T-helper 9 cell (primary cell): ENCODE data around the gene BRSK1.

ENCODE experiments used
- DNase-seq: peaks from one replicate; pipeline ENCODE4 v3.0.0-alpha.2; 2020

Gene BRSK1

DNA sequence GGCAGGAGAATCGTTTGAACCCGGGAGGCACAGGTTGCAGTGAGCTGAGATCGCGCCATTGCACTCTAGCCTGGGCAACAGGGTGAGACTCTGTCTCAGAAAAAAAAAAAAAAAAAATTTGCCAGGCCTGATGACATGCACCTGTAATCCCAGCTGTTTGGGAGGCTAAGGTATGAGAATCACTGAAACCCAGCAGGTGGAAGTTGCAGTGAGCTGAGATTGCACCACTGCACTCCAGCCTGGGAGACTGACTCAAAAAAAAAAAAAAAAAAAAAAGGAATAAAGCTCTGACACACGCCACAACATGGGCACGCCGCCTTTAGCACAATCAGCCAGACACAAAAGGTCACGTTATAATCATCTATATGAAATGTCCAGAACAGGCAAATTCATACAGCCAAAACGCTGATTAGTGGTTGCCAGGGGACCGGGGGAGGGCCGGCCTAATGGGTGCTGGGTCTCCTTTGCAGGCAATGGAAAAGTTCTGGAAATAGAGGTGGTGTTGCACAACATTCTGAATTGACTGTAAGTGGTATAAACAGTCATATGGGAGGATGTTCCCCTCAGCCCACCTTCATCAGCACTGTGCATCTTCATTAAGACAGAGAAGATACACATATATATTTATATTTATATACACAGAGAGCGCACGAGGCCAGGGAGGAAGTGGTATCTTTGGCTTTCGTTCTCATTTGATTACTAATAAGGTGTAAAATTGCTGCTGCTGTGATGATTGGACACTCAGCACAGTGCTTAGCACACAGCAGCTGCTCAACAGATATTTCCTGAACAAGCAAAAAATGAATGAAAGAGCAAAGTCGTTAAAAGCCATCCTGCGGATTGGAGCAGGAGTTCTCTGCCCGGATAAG is 7.7 kb upstream of the BRSK1 start:
- DNase-seq = no peak

DNA sequence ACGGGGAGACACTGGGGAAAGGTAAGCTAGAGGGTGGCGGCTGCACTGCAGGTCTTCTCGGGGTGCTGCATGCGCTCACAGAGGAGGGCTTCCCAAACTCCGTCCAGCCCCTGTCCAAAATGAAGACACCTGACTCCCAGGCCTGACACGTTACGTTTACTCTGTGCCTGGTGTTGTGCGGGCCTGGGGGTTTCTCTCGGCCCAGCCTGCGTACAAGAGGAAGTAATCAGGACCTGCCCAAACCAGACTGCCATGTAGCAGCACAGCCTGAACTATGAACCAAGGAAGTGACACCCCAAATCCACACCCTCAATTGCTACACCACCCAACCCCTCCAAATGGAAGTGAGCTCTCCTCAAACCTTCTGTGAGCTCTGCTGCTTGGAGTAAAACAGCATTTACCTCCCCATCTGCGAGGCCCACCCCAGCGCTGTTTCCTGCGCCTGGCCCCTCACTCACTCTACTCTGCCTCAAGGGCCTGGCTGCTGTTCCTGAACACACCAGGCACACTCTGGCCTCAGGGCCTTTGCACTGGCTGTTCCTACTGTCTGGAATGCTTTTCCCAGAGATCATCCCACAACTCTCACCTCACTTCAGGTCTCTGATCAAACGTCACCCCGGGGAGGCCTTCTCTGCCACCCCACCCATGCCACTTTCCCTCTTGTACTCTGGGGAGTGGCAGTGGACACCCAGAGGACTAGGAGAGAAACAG is 6.9 kb upstream of the BRSK1 start:
- no peak for DNase-seq

DNA sequence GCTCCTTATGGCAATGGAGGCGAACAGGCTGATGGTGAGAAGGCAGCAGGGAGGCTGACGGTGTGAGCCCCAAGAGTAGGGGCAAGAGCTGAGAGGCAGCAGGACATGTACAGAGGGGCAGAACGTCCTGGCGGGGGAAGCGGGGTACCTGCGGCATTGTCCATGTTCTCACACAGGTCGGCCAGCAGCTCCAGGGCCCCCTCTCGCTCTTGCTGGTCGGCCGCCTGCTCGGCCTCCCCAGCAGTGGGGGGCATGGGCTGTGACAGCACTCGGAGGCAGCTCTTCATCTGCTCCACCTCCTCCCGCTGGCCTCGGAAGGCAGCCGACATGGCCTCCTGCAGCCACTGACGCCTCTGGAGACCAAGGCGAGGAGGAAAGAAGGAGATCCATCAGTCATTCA is 6.3 kb upstream of the BRSK1 start:
- DNase-seq = no peak

DNA sequence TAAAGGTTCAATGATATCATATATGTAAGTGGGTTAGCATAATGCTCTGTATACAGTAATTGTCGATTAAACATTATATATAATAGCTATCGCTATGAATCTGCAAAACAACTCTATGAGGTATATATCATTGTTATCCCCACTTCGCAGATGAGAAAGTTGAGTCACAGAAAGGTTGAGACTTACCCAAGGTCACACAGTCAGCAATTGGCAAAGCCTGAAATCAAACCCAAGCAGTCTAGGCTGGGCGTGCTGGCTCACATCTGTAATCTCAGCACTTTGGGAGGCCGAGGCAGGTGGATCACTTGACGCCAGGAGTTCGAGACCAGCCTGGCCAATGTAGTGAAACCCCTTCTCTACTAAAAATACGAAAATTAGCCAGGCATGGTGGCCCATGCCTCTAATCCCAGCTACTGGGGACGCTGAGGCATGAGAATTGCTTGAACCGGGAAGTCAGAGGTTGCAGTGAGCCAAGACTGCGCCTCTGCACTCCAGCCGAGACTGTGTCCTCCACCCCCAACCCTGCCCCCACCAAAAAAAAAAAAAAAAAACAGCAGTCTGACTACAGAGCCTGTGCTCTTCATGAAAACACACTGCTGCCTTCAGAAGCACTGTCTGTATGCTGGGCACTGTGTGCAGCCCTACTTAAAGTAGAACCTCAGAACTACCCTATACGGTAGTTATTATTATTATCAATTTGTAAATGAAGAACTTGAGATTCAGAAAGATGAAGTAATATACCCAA is 5.2 kb upstream of the BRSK1 start:
- no peak for DNase-seq

- no peak for DNase-seq
Observed at GRCh38 chr19:55279340-55279739, 4.5 kb upstream of the BRSK1 start.

DNA sequence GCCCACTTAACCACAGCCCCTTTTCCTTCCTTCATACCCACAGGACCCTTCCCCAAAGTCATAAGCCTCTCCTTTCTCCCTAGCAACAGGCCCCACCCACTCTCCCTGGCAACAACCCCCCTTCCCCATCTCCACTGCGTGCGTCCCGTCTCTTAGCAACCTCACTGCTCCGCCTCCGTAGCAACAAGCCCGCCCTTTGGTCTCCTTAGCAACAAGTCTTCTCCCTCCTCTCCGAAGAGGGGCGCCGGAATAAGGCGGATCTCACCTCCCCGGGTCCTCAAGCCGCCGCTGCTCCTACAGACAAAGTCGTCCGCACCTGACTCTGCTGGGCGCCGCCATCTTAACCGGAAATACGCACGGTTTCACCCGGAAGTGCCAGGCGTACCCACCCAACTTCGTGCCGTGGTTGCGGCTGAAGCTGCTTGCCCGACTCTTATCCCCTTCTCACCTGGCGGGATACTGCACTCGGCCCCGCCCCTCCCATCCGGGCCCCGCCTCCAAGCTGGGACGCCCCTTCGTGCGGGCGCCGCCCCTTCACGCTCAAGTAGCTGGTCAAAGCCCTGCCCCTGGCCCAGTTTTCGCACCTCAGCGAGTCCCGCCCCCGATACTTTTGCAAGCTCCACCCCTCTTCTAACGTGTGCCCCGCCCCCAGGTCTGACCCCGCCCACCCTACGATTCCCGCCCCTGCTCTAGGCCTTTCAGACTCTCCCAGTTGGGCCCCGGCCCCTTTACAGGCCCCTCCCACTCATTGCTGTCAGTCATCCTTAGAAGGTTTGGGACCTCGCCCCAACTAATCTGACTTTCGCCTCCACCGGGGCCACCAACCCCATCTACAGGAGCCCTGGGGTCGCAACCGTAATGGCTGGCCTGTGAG is 3.8 kb upstream of the BRSK1 start, which contains the start of gene HSPBP1:
TSS of gene HSPBP1 (minus strand) at position 341 of the 874 bp plus-strand sequence. CDS start 502 bp downstream, outside the sequence.
- DNase-seq = peak; percentile 92

- no peak for DNase-seq
Observed at GRCh38 chr19:55284405-55285058, 735 bp downstream of the BRSK1 start.

DNA sequence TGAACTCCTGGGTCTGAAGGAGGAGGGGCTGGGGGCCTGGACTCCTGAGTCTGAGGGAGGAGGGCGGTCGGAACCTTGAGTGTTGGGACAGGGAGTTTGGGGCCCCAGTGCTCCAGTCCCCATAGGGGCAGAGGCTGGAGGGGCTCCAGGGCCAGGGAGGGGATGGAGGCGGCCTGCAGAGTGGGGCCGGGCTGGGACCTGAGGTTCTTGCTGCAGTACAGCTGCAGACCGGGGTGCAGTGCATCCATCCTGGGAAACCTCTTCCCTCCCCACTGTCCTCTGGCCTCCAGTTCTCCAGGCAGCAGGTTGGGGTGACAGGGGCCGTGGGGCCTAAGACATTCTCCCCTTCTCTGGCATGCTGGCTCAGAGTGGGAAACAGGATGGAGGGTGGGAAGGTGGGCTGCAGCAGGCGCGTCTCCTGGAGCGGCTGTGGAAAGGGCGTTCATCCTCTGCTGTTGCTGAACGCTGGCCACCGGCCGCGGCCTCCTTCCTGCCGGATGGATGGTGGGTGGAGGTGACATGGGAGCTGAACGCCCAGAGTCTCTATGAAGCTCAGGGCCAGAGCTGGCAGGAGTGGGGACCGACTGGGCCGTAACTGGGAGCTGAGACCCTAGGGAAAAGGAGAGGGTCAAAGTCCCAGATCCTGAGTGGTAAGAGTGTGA is 1.6 kb downstream of the BRSK1 start:
- DNase-seq = no peak

- no peak for DNase-seq
Observed at GRCh38 chr19:55287361-55288079, 3.7 kb downstream of the BRSK1 start.

DNA sequence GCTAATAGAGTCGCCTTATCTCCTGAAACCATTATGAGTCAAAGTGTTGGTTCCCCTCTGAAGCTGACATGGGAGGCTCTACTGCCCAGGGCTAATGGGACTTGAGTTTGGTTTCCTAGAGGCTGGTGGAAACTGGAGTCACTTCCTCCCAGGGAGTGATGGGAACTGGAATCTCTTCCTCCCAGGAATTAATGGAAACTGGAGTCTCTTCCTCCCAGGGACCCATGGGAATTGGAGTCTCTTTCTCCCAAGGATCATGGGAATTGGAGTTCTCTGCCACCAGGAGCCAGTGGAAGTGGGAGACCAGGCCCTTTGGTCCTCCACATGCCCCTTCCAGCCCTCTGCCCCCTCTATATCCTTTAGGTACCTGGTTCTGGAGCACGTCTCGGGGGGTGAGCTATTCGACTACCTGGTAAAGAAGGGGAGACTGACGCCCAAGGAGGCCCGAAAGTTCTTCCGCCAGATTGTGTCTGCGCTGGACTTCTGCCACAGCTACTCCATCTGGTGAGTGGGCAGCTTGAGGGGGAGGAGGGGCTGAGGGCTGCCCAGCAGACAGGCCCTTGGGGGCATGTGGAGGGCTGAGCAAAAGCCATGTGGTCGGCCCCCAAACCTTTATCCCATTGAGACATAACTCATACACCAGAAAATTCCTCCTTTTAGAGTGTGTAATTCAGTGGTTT is 5.5 kb downstream of the BRSK1 start:
- DNase-seq = no peak

- no peak for DNase-seq
Observed at GRCh38 chr19:55297267-55297666, 13.5 kb downstream of the BRSK1 start.

DNA sequence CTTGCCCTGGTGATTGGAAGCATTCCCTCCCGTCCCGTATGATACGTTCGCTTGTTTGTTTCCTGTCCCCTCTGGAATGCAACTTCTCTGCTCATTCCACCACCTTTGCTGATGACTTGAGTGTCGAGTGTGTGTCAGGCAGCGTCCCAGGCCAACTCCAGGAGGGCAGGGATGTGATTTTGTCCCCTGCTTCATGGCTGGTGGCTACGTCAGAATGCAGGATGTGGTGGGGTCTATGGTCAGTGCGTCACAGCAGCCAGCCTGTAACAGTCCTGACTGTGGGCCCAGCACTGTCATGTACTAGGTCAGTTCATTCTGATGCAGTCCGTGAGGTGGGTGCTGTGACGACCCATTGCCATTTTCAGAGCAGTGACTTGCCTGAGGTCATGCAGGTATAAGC is 16.2 kb downstream of the BRSK1 start:
- no peak for DNase-seq

DNA sequence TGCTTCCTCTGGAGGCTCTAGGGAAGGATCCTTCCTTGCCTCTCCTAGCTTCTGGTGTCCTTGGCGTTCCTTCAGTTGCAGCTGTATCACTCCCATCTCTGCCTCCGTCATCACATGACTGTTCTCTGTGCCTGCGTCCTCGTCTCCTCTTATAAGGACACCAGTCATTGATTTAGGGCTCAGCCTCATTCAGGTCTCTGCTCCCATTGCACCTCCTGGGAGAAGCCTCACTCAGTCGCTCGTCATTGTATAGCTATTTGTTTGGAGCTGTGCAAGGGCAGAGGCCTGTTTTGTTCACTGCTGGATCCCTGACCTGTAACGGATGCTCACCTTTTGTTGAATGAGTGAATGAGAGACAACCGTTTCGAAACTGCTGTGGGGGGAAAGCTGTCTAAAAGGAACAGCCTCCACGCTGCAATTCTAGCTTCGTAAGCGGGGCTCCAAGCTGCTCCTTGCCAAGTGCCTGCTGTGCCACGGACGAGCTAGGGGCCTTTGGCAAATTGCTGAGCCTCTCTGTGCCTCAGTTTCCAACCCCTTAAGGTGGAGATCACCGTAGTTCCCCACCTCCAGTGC is 17.2 kb downstream of the BRSK1 start:
- DNase-seq = no peak

GRCh38 chr19:55301459-55302317 is 17.9 kb downstream of the BRSK1 start:
- peak; percentile 94 for DNase-seq

DNA sequence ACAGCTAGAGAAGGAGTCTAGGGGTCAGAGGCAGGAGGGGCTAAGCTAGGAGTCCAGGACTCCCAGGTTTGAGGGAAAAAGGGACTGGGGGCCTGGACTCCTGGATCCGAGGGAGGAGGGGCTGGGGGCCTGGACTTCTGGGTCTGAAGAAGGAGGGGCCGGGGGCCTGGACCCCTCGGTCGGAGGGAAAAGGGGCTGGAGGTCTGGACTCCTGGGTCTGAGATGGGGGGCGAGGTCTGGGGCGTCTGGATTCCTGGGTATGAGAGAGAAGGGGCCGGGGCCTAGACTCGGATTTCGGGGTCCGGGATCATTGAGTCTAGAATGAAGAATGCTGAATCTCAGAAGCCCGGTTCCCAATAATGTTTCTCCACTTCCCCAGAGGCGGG is 18.5 kb downstream of the BRSK1 start:
- DNase-seq = no peak

DNA sequence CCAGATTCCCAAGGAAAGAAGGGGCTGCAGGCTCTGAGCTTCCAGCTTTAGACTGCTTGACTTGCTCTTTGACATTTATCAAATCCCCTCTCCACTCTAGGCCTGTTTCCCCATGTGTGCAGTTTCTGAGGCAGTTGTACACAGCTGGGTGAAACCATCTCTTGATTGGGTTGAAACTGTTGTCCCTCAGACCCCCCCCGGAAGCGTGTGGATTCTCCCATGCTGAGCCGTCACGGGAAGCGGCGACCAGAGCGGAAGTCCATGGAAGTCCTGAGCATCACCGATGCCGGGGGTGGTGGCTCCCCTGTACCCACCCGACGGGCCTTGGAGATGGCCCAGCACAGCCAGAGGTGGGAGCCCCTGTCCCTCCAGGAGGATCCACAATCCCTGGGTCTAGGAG is 19.7 kb downstream of the BRSK1 start:
- DNase-seq = no peak

DNA sequence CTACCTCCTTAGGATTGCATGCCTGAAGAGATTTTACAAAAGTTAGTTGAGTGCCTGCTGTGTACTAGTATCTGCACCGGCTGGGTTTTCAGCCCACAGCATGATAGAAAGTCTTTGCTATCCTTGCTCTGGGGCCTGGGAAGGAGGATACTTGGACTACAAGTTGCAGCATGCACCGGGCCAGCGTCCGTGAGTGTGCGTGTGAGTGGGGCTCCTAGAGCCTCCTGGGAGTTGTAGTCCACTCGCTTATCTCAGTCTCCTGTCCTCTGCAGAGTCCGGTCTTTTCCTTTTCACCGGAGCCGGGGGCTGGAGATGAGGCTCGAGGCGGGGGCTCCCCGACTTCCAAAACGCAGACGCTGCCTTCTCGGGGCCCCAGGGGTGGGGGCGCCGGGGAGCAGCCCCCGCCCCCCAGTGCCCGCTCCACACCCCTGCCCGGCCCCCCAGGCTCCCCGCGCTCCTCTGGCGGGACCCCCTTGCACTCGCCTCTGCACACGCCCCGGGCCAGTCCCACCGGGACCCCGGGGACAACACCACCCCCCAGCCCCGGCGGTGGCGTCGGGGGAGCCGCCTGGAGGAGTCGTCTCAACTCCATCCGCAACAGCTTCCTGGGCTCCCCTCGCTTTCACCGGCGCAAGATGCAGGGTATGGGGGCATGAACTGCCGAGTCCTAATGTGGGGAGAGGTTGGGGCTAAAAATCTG is 20.6 kb downstream of the BRSK1 start:
- DNase-seq = no peak

DNA sequence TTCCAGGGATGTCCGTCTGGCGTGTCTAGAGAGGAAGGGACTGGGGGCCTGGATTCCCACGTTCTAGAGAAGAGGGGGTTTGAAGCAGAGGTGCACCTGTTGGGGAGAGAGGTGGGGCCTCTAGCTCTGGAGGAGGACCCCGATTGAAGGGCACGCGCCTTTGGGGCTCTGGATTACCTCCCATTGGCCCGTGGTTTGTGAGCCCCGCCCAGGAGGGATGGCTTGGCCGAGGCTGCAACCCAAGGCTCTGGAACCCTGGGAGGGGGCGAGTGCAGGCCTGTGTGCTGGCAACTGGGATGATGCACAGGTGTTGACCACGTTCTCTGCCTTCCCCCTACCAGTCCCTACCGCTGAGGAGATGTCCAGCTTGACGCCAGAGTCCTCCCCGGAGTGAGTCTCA is 21.2 kb downstream of the BRSK1 start:
- no peak for DNase-seq
